GM10266 (cell line): ENCODE measurements around the gene CD36.

ENCODE experiments used
- DNase-seq: peaks from one replicate; pipeline ENCODE4 v3.0.0; 2012; ENCODE audit errors: extremely low spot score
- TF ChIP-seq, protein P1 (sequence below): IDR thresholded peaks from 2 replicates; pipeline ENCODE4 v1.5.1; 2012; ENCODE audit warnings: mild to moderate bottlenecking, low read depth; ENCODE audit not compliant: control insufficient read depth, insufficient read depth; ENCODE audit errors: missing control alignments

CD36 gene

DNA sequence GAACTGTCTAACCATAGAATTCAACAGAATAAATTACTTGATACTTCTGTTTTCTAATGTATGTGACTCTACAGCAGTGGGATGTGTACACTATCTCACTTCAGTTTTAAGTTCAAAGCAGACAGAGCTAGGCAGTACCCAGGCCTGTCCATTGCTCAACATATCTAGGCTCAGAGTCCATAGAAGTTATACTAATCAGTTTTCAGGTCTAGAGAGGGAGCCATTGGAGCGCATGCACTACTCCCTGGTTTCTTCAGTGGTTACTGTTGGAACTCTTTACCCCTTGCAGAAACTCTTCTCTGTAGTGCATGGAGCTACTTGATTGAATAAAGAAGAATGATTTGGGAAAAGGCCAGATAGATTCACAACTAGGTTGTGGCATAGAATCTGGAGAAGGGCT is 4.4 kb downstream of the CD36 start:
- TF ChIP-seq, protein P1, sequence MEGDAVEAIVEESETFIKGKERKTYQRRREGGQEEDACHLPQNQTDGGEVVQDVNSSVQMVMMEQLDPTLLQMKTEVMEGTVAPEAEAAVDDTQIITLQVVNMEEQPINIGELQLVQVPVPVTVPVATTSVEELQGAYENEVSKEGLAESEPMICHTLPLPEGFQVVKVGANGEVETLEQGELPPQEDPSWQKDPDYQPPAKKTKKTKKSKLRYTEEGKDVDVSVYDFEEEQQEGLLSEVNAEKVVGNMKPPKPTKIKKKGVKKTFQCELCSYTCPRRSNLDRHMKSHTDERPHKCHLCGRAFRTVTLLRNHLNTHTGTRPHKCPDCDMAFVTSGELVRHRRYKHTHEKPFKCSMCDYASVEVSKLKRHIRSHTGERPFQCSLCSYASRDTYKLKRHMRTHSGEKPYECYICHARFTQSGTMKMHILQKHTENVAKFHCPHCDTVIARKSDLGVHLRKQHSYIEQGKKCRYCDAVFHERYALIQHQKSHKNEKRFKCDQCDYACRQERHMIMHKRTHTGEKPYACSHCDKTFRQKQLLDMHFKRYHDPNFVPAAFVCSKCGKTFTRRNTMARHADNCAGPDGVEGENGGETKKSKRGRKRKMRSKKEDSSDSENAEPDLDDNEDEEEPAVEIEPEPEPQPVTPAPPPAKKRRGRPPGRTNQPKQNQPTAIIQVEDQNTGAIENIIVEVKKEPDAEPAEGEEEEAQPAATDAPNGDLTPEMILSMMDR = no peak

DNA sequence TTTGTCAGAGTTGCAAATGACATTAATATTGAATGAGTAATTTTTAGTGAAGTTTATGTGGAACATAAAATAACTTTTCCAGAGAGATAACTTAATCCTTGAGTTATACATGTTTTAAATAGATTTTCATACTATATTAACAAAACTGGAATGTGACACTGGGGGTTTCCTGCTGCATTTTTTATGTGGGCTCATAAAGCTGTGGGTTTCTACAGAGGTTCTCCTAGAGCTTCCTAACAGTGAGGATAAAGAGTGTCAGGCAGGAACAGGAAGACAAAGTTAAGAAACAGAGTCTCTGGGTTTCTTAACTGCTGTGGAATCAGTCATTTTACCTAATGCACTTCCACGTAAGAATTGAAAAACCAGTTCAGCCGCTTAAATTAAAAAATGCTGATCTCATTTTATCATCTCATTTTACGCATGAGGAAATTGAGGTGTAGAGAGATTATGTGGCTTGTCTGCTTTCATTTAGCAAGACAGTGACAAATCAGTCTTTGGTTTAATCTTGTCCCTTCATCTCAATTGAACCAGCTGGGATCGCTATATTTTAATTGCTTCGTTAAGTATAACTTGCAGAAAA is 5.0 kb downstream of the CD36 start:
- TF ChIP-seq, protein P1 = no peak
- DNase-seq = no peak

More for the DNA sequence above, 4.4 kb downstream of the CD36 start:
- no peak for DNase-seq

GRCh38 chr7:80644054-80644453 is 5.6 kb downstream of the CD36 start:
- TF ChIP-seq, protein P1 = no peak
- DNase-seq = no peak

- no peak for DNase-seq
- TF ChIP-seq, protein P1 = no peak
These were observed 7.8 kb downstream of the CD36 start for GRCh38 chr7:80646083-80646865.

DNA sequence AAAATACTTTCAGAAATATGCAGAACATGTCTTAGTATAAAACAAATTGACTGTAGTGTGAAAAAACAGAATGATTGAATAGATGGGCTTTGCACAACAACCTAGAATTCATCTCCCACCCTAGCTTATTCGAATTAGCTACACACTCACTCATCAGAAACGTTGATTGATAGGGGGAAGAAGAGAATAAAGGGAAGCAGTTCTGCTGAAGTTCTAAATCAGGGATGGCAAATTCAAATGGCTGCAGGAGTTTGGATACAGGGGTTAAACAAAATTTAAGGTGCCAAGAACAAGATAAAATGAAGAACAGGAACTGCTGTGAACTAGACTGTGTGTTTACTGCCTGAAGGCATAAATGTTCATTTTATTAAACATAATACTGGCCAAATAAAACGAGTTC is 9.0 kb downstream of the CD36 start:
- no peak for DNase-seq
- TF ChIP-seq, protein P1 = no peak

- no peak for DNase-seq
- TF ChIP-seq, protein P1 = no peak
These were observed 9.7 kb downstream of the CD36 start for GRCh38 chr7:80648031-80648600.

GRCh38 chr7:80649011-80649410 is 10.6 kb downstream of the CD36 start:
- TF ChIP-seq, protein P1 = no peak
- no peak for DNase-seq
